ENCODE measurements around the gene P2RY2. TPM values are rescaled to one million over a fixed set of nuclear protein-coding genes. Genes with fewer than 3 reads are reported as not detected.

Gene P2RY2
- total RNA-seq, 2 experiments from 2014 or later, result not detected

DNA sequence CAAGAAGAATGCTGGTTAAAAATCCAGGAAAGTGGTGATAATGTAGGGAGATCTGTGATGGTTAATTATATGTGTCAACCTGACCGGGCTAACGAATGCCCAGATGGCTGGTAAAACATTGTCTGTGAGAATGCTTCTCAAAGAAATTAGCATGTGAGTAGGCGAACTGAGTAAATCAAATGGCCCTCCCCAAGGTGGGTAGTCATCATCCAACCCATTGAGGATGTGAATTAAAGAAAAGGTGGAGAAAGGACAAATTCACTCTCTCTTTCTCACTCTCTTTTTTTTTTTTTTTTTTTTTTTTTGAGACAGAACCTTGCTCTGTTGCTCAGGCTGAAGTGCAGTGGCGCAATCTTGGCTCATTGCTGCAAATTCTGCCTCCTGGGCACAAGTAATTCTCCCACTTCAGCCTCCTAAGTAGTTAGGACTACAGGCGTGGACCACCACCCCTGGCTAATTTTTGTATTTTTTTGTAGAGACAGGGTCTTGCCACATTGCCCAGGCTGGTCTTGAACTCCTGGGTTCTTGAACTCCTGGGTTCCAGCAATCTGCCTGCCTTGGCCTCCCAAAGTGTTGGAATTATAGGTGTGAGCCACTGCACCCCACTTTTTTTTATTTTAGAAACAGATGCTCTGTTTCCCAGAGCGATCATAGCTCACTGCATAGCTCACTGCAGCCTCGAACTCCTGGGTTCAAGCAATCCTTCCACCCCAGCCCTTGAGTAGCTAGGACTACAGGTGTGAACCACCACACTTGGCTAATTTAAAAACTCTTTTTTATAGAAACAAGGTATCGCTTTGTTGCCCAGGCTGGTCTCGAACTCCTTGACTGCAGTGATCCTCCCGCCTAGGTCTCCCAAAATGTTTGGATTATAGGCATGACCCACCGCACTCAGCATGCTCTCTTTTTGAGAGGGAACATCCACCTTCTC lies 32.0 kb downstream of the P2RY2 start:
- Mint-ChIP-seq H3K27ac (no peak overlapping the region), H3K27me3 (no peaks in the 10 kb centered on the region), H3K9me3 (no peaks in the 10 kb centered on the region), H3K4me1 (ENCODE audit: low read depth) (no peaks in the 10 kb centered on the region), H3K4me3 (no peak overlapping the region), H3K36me3 (ENCODE audit: low read depth) (no peaks in the 10 kb centered on the region)
- Histone ChIP-seq H3K36me3 (ENCODE audit: insufficient read depth, low read length) (no peaks in the 10 kb centered on the region), H3K27me3 (ENCODE audit: control insufficient read depth in 1 of 2, insufficient read depth in 2 of 2, low read length in 2 of 2) (no peaks in the 10 kb centered on the region), H3K9me3 (ENCODE audit: control insufficient read depth in 1 of 2, insufficient read depth in 1 of 2, low read length in 2 of 2) (no peaks in the 10 kb centered on the region), H3K4me1 (ENCODE audit: insufficient read depth, low read length) (no peaks in the 10 kb centered on the region), H3K27ac (ENCODE audit: low read depth in 1 of 2, low read length in 2 of 2) (no peak overlapping the region), H3K4me3 (ENCODE audit: low read length) (no peak overlapping the region)
- POLR2A ChIA-PET, result interaction anchor here (0.9 kb wide), 1 partner anchor 28 kb away, joined by 3 read pairs; no protein-coding TSS in a partner anchor
- CTCF ChIA-PET, result no interaction called here
- DNase-seq (no peak), ATAC-seq (ENCODE audit: poor library complexity) (peak; percentile 31)
- intact Hi-C loops (cut with DNase I, micrococcal nuclease), result no loop called here
- TF ChIP-seq, protein P1, sequence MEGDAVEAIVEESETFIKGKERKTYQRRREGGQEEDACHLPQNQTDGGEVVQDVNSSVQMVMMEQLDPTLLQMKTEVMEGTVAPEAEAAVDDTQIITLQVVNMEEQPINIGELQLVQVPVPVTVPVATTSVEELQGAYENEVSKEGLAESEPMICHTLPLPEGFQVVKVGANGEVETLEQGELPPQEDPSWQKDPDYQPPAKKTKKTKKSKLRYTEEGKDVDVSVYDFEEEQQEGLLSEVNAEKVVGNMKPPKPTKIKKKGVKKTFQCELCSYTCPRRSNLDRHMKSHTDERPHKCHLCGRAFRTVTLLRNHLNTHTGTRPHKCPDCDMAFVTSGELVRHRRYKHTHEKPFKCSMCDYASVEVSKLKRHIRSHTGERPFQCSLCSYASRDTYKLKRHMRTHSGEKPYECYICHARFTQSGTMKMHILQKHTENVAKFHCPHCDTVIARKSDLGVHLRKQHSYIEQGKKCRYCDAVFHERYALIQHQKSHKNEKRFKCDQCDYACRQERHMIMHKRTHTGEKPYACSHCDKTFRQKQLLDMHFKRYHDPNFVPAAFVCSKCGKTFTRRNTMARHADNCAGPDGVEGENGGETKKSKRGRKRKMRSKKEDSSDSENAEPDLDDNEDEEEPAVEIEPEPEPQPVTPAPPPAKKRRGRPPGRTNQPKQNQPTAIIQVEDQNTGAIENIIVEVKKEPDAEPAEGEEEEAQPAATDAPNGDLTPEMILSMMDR (IDR thresholded peaks at IDR 0.05), result no peak

DNA sequence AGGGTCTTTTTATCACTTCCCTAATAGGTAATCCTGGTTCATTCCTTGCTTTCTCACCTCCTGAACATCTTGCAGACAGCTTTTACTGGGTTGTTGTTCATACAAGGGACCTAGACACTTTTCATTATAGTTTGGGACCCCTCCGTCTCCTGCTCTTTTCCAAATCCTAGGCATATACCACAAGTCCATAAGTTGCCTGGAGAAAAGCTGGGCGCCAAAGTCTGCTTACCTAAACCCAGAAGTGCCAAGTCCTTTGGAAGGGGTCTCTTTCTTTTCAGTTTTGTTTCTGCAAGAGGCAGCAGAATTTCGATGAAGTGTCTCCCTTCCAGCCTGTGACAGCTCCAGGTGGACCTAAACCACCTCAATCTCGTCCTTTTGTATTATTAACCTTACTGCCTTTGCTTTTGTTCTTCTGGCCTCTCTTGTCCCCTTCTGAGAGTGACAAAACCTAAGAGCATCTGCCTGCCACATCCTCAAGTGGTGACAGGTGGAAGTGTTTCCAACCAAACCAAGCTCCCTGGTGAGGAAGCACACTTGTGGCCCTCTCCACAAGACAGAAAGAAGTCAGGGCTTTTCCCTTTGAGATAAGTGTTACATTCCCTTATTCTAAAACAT lies 34.6 kb downstream of the P2RY2 start:
- TF ChIP-seq, protein P1 (IDR thresholded peaks at IDR 0.05), result no peak
- intact Hi-C loops (cut with DNase I, micrococcal nuclease), result no loop called here
- ATAC-seq (ENCODE audit: poor library complexity) (peak; percentile 57), DNase-seq (peak in 3 of 14 experiments; percentile 6 to 24 (median 15))
- ChIA-PET POLR2A (no interaction called here), CTCF (interaction anchor here (0.7 kb wide), 1 partner anchor 540 kb away, joined by 3 read pairs; no protein-coding TSS in a partner anchor)
- no peaks in the 10 kb centered on the region for H3K36me3 Mint-ChIP-seq (ENCODE audit: low read depth)
- H3K27ac Mint-ChIP-seq, result no peak overlapping the region
- H3K27ac ChIP-seq (ENCODE audit: low read depth in 1 of 2, low read length in 2 of 2), result no peak overlapping the region
- H3K36me3 ChIP-seq (ENCODE audit: insufficient read depth, low read length), result no peaks in the 10 kb centered on the region
- no peak overlapping the region for H3K4me3 Mint-ChIP-seq
- H3K9me3 ChIP-seq (ENCODE audit: control insufficient read depth in 1 of 2, insufficient read depth in 1 of 2, low read length in 2 of 2), result no peaks in the 10 kb centered on the region
- H3K9me3 Mint-ChIP-seq, result no peaks in the 10 kb centered on the region
- H3K27me3 Mint-ChIP-seq, result no peaks in the 10 kb centered on the region
- no peaks in the 10 kb centered on the region for H3K4me1 ChIP-seq (ENCODE audit: insufficient read depth, low read length)
- H3K4me3 ChIP-seq (ENCODE audit: low read length), result no peak overlapping the region
- H3K27me3 ChIP-seq (ENCODE audit: control insufficient read depth in 1 of 2, insufficient read depth in 2 of 2, low read length in 2 of 2), result no peaks in the 10 kb centered on the region
- no peaks in the 10 kb centered on the region for H3K4me1 Mint-ChIP-seq (ENCODE audit: low read depth)

DNA sequence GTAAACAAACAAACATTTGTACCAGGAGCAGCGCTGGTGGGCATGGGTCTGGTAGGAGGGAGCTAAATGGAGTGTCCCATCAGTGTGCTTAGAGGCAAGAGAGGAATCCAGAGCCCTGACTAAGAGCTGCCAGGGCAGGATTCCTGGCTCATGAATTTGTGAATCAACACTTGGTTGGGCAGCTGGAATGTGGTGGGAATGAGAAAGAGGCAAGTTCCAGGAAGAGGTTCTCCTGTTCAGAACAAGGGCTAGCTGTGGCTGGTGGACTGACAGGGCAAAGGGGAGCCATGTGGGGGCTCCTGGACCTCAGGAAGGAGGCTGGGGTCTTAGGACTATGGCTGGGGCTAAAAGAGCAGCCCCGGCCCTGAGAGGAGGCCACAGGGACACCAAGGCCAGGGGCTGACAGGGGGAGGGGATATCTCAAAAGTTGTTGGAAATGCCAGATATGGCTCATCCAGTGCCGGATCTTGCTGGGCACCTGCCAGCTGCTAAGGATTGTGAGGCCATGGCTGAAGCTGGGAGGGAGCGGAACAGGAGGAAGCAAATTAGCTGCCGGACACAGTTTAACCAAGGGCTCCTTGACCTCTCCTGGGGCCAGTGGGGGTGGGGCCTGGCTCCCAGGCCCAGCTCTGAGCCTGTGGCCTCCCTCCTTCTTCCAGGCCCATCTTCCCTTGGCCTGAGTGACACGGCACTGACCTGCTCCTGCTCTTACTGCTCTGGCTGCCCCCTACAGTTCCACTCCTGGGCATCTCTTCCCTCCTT lies 39.4 kb downstream of the P2RY2 start:
- no peaks in the 10 kb centered on the region for H3K4me1 Mint-ChIP-seq (ENCODE audit: low read depth)
- no peak overlapping the region for H3K4me3 Mint-ChIP-seq
- H3K27me3 Mint-ChIP-seq, result peaks cover 8% of the 10 kb centered on the region
- ATAC-seq (ENCODE audit: poor library complexity) (no peak), DNase-seq (peak in 1 of 14 experiments; percentile 10)
- H3K27ac Mint-ChIP-seq, result no peak overlapping the region
- Histone ChIP-seq H3K27ac (ENCODE audit: low read depth in 1 of 2, low read length in 2 of 2) (no peak overlapping the region), H3K9me3 (ENCODE audit: control insufficient read depth in 1 of 2, insufficient read depth in 1 of 2, low read length in 2 of 2) (no peaks in the 10 kb centered on the region), H3K27me3 (ENCODE audit: control insufficient read depth in 1 of 2, insufficient read depth in 2 of 2, low read length in 2 of 2) (no peaks in the 10 kb centered on the region), H3K4me3 (ENCODE audit: low read length) (no peak overlapping the region), H3K36me3 (ENCODE audit: insufficient read depth, low read length) (no peaks in the 10 kb centered on the region), H3K4me1 (ENCODE audit: insufficient read depth, low read length) (no peaks in the 10 kb centered on the region)
- intact Hi-C loops (cut with DNase I, micrococcal nuclease), result no loop called here
- H3K36me3 Mint-ChIP-seq (ENCODE audit: low read depth), result no peaks in the 10 kb centered on the region
- CTCF ChIA-PET, result interaction anchor here (0.6 to 1.3 kb wide), 2 partner anchors 15 to 528 kb away, joined by 3 read pairs; no protein-coding TSS in a partner anchor
- TF ChIP-seq, protein P1 (IDR thresholded peaks at IDR 0.05), result no peak
- no peaks in the 10 kb centered on the region for H3K9me3 Mint-ChIP-seq
- POLR2A ChIA-PET, result no interaction called here
